K562 (cell line): Measurements from ENCODE around the gene PPP1R10. TPM values are rescaled to one million over a fixed set of nuclear protein-coding genes. Genes with fewer than 3 reads are reported as not detected.
A peak's percentile ranks its signal among the peaks of the same experiment; 100 is the strongest.

Source experiments
- ARID2 ChIP-seq: fragments of 450-650 bp; IDR thresholded peaks from 2 replicates; pipeline ENCODE4 v1.6.1; 2017; ENCODE audit warnings: antibody characterized with exemption, mild to moderate bottlenecking
- BCOR ChIP-seq: fragments of 450-650 bp; IDR thresholded peaks from 2 replicates; pipeline ENCODE4 v1.6.1; 2016
- CBFA2T2 ChIP-seq: fragments of 450-650 bp; conservative IDR thresholded peaks from 2 replicates; pipeline ENCODE4 v1.6.1; 2017; ENCODE audit warnings: mild to moderate bottlenecking
- DLX4 ChIP-seq: fragments of 250-450 bp; sonication (Bioruptor Pico); IDR thresholded peaks from 2 replicates; pipeline ENCODE4 v1.6.1; 2021; ENCODE audit warnings: mild to moderate bottlenecking
- ELK3 ChIP-seq: fragments of 450-650 bp; formaldehyde crosslinking; IDR thresholded peaks from 2 replicates; pipeline ENCODE4 v1.4.0; 2020; ENCODE audit warnings: mild to moderate bottlenecking
- IFI16 ChIP-seq: fragments of 250-450 bp; sonication (Bioruptor Pico); IDR thresholded peaks from 2 replicates; pipeline ENCODE4 v2.1.2; 2022; ENCODE audit warnings: mild to moderate bottlenecking, inconsistent platforms
- MCM2 ChIP-seq: fragments of 450-650 bp; IDR thresholded peaks from 2 replicates; pipeline ENCODE4 v1.6.1; 2017; ENCODE audit warnings: low read depth, mild to moderate bottlenecking
- PBX2 ChIP-seq, 2 experiments: IDR thresholded peaks in 1 of 2; conservative IDR thresholded peaks in 1 of 2; 2 replicates each; pipeline ENCODE4 v1.6.1; 2016; ENCODE audit warnings: low read depth in 2 of 2, mild to moderate bottlenecking in 1 of 2, missing compliant biosample characterization in 1 of 2, missing genetic modification characterization in 1 of 2, moderate library complexity in 1 of 2
- POLR2AphosphoS5 ChIP-seq: IDR thresholded peaks from 2 replicates; pipeline ENCODE4 v1.6.1; 2011; ENCODE audit warnings: mild to moderate bottlenecking, low read depth, low read length, moderate library complexity; ENCODE audit not compliant: control insufficient read depth, insufficient read depth
- SIN3A ChIP-seq, 2 experiments: fragments of 150-350 bp in 1 of 2; IDR thresholded peaks; 2 replicates each; pipeline ENCODE4 v1.6.1; 2011 to 2016; ENCODE audit warnings: borderline replicate concordance in 2 of 2, low read depth in 2 of 2, low read length in 2 of 2, mild to moderate bottlenecking in 2 of 2, moderate library complexity in 2 of 2; ENCODE audit not compliant: control insufficient read depth in 1 of 2
- THAP12 ChIP-seq: fragments of 250-450 bp; sonication (Bioruptor Pico); IDR thresholded peaks from 2 replicates; pipeline ENCODE4 v1.9.0; 2021; ENCODE audit warnings: mild to moderate bottlenecking, inconsistent platforms
- ZKSCAN3 ChIP-seq: fragments of 250-450 bp; sonication (Bioruptor Pico); IDR thresholded peaks from 2 replicates; pipeline ENCODE4 v1.4.0; 2020
- ZNF232 ChIP-seq: sonication (generic); formaldehyde crosslinking; IDR thresholded peaks from 2 replicates; pipeline ENCODE4 v1.8.0; 2022; ENCODE audit warnings: mild to moderate bottlenecking, missing genetic modification reagents
- ZNF507 ChIP-seq: conservative IDR thresholded peaks from 2 replicates; pipeline ENCODE4 v1.6.1; 2017; ENCODE audit warnings: missing genetic modification characterization, missing compliant biosample characterization
- ZNF609 ChIP-seq: sonication (generic); formaldehyde crosslinking; IDR thresholded peaks from 2 replicates; pipeline ENCODE4 v1.8.1; 2023; ENCODE audit warnings: missing genetic modification reagents, mild to moderate bottlenecking, borderline replicate concordance
- polyA plus RNA-seq, 8 experiments: library from polyadenylated mRNA; depleted of rRNA in 4 of 8; stranded (reverse) in 5 of 8; unstranded in 3 of 8; fragments of >200 nt; fragmentation: Nextera tagmentation in 2 of 8; fragmentation: Illumina TruSeq in 1 of 8; extraction: Ambion mirVana in 2 of 8; extraction: Trizol in 1 of 8; gene quantifications; 2 replicates each; pipeline versions ENCODE4 v1.2.1 to v1.2.3, GENCODE V29; 2011 to 2014; ENCODE audit warnings: inconsistent platforms in 1 of 8, missing spikeins in 1 of 8
- total RNA-seq, 7 experiments: library from RNA; depleted of rRNA in 6 of 7; stranded (reverse); fragments of >200 nt in 6 of 7; fragmentation: Illumina TruSeq in 2 of 7; extraction: Trizol in 2 of 7; gene quantifications; 2 replicates each; pipeline versions ENCODE4 v1.2.1 to v1.2.3, GENCODE V29; 2011 to 2021; ENCODE audit warnings: low replicate concordance in 1 of 7

Gene PPP1R10
- total and polyA plus RNA-seq, 9 of the 15 experiments (the other 6 are each of a cell fraction or from before 2014, with no cell fraction given) = 14.1 to 65.5 (median 32.6) TPM

- TF ChIP-seq ZNF507 (tag) (no peak), SIN3A (IDR thresholded peaks at IDR 0.05; ENCODE audit: borderline replicate concordance in 2 of 2, control insufficient read depth in 1 of 2, low read depth in 2 of 2, low read length in 2 of 2) (peak in 1 of 2 experiments; percentile 74), CBFA2T2 (no peak), IFI16 (no peak), BCOR (no peak), MCM2 (no peak), ELK3 (CRISPR knock-in tag) (no peak), ZKSCAN3 (no peak), THAP12 (0 out of 2 replicates have a peak, but pooled peaks have one; percentile 79), ARID2 (0 out of 2 replicates have a peak, but pooled peaks have one; percentile 42), PBX2 (CRISPR knock-in tag; IDR thresholded peaks at IDR 0.05; ENCODE audit: low read depth) (no peak), PBX2 (tag; conservative IDR thresholded peaks at IDR 0.05; ENCODE audit: low read depth) (no peak), ZNF232 (CRISPR knock-in tag) (peak; percentile 80; the same call in 1 of the 2 replicates), DLX4 (CRISPR knock-in tag) (no peak), ZNF609 (peak; percentile 59; the same call in 1 of the 2 replicates), POLR2AphosphoS5 (peak; percentile 57)
These were observed 59.9 kb downstream of the PPP1R10 start, which contains the start of gene PRR3 (continued) for GRCh38 chr6:30556906-30557682.
